Body of pancreas (tissue), 4 donors: ENCODE data around the gene OR10C1.

Experiments used
- CTCF ChIP-seq, 7 experiments: fragments of 450-650 bp in 4 of 7; fragments of 200-600 bp in 3 of 7; sonication (generic) in 3 of 7; IDR thresholded peaks; one replicate each; pipeline ENCODE4 v1.5.1; 2016 to 2019; ENCODE audit warnings: antibody characterized with exemption in 7 of 7
- POLR2A ChIP-seq, 3 donors: fragments of 450-650 bp; IDR thresholded peaks; one replicate each; pipeline ENCODE4 v1.6.1; 2016; ENCODE audit warnings: antibody characterized with exemption in 3 of 3, mild to moderate bottlenecking in 2 of 3

DNA sequence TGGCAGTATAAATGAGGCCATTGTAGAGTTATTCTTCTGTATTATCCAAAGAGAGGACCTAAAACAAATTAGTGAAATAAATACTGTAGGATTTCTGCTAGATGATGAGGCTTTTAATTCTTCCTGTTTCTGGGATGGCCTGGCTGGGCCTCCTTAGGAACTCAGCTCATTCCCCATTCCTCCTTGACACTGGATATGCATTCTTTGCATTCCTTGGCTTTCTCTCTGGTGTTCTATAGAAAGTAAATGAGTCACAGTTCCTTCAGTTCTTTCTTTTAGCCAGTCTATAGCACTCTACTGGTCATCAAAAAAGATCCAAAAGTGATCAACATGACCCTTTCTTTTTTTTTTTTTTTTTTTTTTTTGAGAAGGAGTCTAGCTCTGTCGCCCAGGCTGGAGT is 8.6 kb downstream of the OR10C1 start:
- no peak for TF ChIP-seq CTCF (IDR thresholded peaks at IDR 0.05)
- no peak for TF ChIP-seq POLR2A (IDR thresholded peaks at IDR 0.05)
